Thyroid gland (tissue), 4 donors: ENCODE results near the gene IGF2BP3. TPM values are rescaled to one million over a fixed set of nuclear protein-coding genes. Genes with fewer than 3 reads are reported as not detected.

Experiments
- DNase-seq, 2 donors: peaks; one replicate each; pipeline ENCODE4 v3.0.0-alpha.2; 2019
- H3K27ac ChIP-seq, 3 donors: fragments of 200-600 bp; sonication (generic); 1 replicate in 2 of 3; 2 replicates in 1 of 3; pipeline ENCODE4 v1.5.1; 2016 to 2019; ENCODE audit warnings: mild to moderate bottlenecking in 1 of 3, moderate library complexity in 1 of 3
- H3K27me3 ChIP-seq: fragments of 200-600 bp; sonication (generic); one replicate; pipeline ENCODE4 v1.5.1; 2019
- H3K36me3 ChIP-seq, 2 donors: fragments of 200-600 bp; sonication (generic); one replicate each; pipeline ENCODE4 v1.5.1; 2016 to 2019
- H3K4me1 ChIP-seq, 2 donors: fragments of 200-600 bp; sonication (generic); one replicate each; pipeline ENCODE4 v1.5.1; 2017 to 2019
- H3K4me3 ChIP-seq, 3 donors: fragments of 200-600 bp; sonication (generic); replicated peaks in 1 of 3; 1 replicate in 2 of 3; 2 replicates in 1 of 3; pipeline ENCODE4 v1.5.1; 2016; ENCODE audit warnings: mild to moderate bottlenecking in 1 of 3
- H3K9me3 ChIP-seq: fragments of 200-600 bp; sonication (generic); one replicate; pipeline ENCODE4 v1.5.1; 2017
- POLR2A ChIP-seq, 2 donors: fragments of 450-650 bp; IDR thresholded peaks; one replicate each; pipeline ENCODE4 v1.6.1; 2017; ENCODE audit warnings: antibody characterized with exemption in 2 of 2, mild to moderate bottlenecking in 2 of 2, moderate library complexity in 1 of 2
- WGBS, 2 donors: methylation state at CpG; one replicate each; pipeline ENCODE4 v1.1.5; 2017; 5-methylcytosine and 5-hydroxymethylcytosine counted together
- intact Hi-C: fragments of 100-400 bp; cut with DNase I; formaldehyde crosslinking; loops from one replicate; pipeline ENCODE4 v1.15.1; 2023
- total RNA-seq, 4 donors: library from RNA; depleted of rRNA; stranded (reverse); fragments of >200 nt; gene quantifications; one replicate each; pipeline ENCODE4 v1.2.3, GENCODE V29; 2016
- TF ChIP-seq, protein P1 (sequence below), 6 experiments: fragments of 200-600 bp in 3 of 6; fragments of 450-650 bp in 3 of 6; sonication (generic) in 3 of 6; IDR thresholded peaks; one replicate each; pipeline ENCODE4 v1.5.1; 2016 to 2019; ENCODE audit warnings: antibody characterized with exemption in 6 of 6, mild to moderate bottlenecking in 2 of 6, inconsistent platforms in 1 of 6, moderate library complexity in 1 of 6

Gene IGF2BP3
- total RNA-seq, 4 donors from 2014 or later = 0.67 to 5.2 (median 3.4) TPM

DNA sequence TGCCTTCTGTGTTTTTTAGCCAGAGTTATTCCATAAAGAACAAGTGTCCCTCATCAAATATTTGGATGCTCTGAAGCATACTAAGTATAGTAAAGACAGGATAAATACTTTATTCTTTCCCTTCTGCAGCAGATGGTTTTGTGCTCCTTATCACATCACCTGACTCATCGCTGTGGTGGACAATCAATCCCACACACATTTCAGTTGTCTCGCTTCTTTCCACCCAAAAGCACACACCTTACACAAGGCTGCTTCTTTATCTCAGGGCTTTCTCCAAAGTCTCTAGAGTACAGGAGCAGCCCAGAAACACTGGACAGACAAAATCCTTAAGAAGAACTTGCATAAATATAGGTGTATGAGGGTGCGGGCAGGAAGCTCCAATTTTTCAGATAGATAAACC, 43.4 kb downstream of the IGF2BP3 start:
- intact Hi-C loops = no loop called here
- Histone ChIP-seq H3K27ac (no peak overlapping the region), H3K4me1 (no peaks in the 10 kb centered on the region), H3K36me3 (no peaks in the 10 kb centered on the region), H3K4me3 (no peak overlapping the region), H3K9me3 (no peaks in the 10 kb centered on the region), H3K27me3 (no peaks in the 10 kb centered on the region)
- no peak for TF ChIP-seq POLR2A (IDR thresholded peaks at IDR 0.05)
- TF ChIP-seq, protein P1, sequence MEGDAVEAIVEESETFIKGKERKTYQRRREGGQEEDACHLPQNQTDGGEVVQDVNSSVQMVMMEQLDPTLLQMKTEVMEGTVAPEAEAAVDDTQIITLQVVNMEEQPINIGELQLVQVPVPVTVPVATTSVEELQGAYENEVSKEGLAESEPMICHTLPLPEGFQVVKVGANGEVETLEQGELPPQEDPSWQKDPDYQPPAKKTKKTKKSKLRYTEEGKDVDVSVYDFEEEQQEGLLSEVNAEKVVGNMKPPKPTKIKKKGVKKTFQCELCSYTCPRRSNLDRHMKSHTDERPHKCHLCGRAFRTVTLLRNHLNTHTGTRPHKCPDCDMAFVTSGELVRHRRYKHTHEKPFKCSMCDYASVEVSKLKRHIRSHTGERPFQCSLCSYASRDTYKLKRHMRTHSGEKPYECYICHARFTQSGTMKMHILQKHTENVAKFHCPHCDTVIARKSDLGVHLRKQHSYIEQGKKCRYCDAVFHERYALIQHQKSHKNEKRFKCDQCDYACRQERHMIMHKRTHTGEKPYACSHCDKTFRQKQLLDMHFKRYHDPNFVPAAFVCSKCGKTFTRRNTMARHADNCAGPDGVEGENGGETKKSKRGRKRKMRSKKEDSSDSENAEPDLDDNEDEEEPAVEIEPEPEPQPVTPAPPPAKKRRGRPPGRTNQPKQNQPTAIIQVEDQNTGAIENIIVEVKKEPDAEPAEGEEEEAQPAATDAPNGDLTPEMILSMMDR (IDR thresholded peaks at IDR 0.05) = no peak
- DNase-seq = no peak
- 97 to 98% methylated on average over 3 of the region's 3 CpGs for WGBS, 2 donors

DNA sequence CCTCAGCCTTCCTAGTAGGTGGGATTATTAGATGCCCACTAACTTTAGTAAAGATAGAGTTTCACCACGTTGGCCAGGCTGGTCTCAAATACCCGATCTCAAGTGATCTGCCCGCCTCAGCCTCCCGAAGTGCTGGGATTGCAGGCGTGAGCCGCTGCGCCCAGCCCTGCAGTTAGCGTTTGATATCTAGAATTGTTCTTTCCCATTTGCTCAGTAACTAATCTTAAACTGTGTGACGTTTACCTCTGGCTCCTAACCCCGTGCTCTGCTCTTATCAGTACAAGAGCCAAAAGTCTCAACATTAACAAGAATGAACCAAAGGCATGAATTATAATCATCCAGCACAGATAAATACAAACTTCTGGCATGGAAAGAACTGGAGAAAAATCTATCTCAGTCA, 47.4 kb downstream of the IGF2BP3 start:
- Histone ChIP-seq H3K36me3 (no peaks in the 10 kb centered on the region), H3K4me1 (peaks cover 0 to 5% of the 10 kb centered on the region in 2 donors), H3K4me3 (no peak overlapping the region), H3K27ac (no peak overlapping the region), H3K27me3 (no peaks in the 10 kb centered on the region), H3K9me3 (no peaks in the 10 kb centered on the region)
- WGBS, 2 donors = 74 to 80% methylated on average over 10 of the region's 10 CpGs
- intact Hi-C loops = no loop called here
- TF ChIP-seq POLR2A (IDR thresholded peaks at IDR 0.05) = no peak
- TF ChIP-seq, protein P1 (IDR thresholded peaks at IDR 0.05) = no peak
- no peak for DNase-seq

DNA sequence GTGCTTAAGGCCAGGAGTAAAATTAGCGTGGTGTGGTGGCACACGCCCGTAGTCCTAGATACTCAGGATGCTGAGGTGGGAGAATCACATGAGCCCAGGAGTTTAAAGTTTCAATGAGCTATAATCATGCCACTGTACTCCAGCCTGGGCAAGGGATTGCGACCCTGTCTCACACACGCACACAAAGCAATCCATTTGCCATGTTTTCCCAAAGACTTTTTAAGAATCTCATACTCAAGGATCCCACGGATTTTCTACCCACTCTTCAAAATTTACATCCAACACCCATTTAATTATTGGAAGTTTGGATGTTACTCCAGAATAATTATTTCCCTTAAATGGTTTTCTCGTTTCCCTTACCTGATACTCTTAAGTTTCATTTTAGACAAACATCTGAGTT, 47.9 kb downstream of the IGF2BP3 start:
- TF ChIP-seq, protein P1 (IDR thresholded peaks at IDR 0.05) = no peak
- no peak for TF ChIP-seq POLR2A (IDR thresholded peaks at IDR 0.05)
- WGBS, 2 donors = 70 to 78% methylated on average over 7 of the region's 7 CpGs
- H3K36me3 ChIP-seq = no peaks in the 10 kb centered on the region
- H3K4me3 ChIP-seq = no peak overlapping the region
- no peaks in the 10 kb centered on the region for H3K9me3 ChIP-seq
- no peak overlapping the region for H3K27ac ChIP-seq
- H3K27me3 ChIP-seq = no peaks in the 10 kb centered on the region
- peaks cover 0 to 5% of the 10 kb centered on the region in 2 donors for H3K4me1 ChIP-seq
- intact Hi-C loops = no loop called here
- DNase-seq = no peak

DNA sequence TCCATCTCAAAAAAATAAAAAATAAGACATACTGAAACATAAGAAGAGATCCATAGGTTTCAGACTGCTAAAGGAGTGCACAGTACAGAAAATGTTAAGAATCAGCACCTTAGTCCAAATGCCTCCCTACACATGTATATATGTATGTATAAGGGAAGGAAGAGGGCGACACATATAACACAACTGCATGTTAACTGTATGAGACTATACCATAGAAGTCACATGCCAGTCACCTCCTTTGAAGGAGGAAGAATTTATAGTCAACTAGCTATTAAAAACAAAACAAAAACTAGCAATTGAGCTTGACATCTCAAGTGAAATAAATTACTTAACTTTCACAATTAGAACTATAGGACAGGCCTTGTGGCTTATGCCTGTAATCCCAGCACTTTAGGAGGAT, 50.4 kb downstream of the IGF2BP3 start:
- Histone ChIP-seq H3K27ac (no peak overlapping the region), H3K36me3 (no peaks in the 10 kb centered on the region), H3K9me3 (no peaks in the 10 kb centered on the region), H3K27me3 (no peaks in the 10 kb centered on the region), H3K4me1 (peaks cover 0 to 5% of the 10 kb centered on the region in 2 donors), H3K4me3 (no peak overlapping the region)
- no peak for DNase-seq
- TF ChIP-seq POLR2A (IDR thresholded peaks at IDR 0.05) = no peak
- intact Hi-C loops = no loop called here
- 96 to 97% methylated on average over 1 of the region's 1 CpG for WGBS, 2 donors

DNA sequence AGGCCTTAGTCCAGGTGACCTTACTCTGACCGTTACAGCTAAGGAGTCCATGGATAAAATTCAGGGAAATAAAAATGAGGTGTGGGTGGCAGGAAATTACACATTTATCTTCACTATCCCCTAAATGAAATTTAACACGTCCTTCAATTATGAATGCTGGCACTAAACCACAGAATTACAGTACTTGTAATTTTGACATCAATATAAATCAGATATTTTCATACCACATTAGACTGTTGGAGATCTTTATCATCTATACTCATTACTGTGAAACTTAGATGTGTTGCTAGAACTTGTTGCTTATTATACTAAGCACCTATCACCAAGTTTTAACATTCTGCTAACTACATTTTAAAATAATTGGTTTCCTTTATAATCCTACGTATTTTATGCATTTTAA, 51.1 kb downstream of the IGF2BP3 start:
- Histone ChIP-seq H3K27ac (no peak overlapping the region), H3K4me1 (peaks cover 0 to 5% of the 10 kb centered on the region in 2 donors), H3K4me3 (no peak overlapping the region), H3K9me3 (no peaks in the 10 kb centered on the region), H3K36me3 (no peaks in the 10 kb centered on the region), H3K27me3 (no peaks in the 10 kb centered on the region)
- TF ChIP-seq POLR2A (IDR thresholded peaks at IDR 0.05) = no peak
- TF ChIP-seq, protein P1 (IDR thresholded peaks at IDR 0.05) = no peak
- WGBS, 2 donors = 84 to 88% methylated on average over 3 of the region's 3 CpGs
- intact Hi-C loops = no loop called here
- DNase-seq = no peak

DNA sequence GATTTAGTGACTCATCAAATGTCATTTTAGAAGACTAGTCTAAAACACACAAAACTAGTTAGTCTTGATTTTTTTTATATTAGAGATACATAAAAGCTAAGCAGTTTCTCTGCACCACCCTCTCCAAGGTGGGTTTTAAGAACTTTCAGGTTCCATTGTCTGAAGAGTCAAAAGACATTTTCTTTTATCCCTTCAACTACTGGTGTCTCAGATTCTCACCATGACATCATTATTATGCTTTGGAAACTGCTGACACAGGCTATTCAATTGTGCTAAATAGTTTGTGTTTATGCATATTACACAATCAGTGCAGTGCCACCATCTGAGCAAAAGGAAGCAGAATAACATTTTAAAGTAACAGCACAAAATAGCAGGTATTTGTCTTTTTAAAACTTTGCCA, 52.2 kb downstream of the IGF2BP3 start:
- H3K9me3 ChIP-seq = no peaks in the 10 kb centered on the region
- no peaks in the 10 kb centered on the region for H3K36me3 ChIP-seq
- intact Hi-C loops = no loop called here
- TF ChIP-seq, protein P1 (IDR thresholded peaks at IDR 0.05) = no peak
- TF ChIP-seq POLR2A (IDR thresholded peaks at IDR 0.05) = no peak
- H3K4me3 ChIP-seq = no peak overlapping the region
- H3K27me3 ChIP-seq = no peaks in the 10 kb centered on the region
- no peak for DNase-seq
- peaks cover 0 to 5% of the 10 kb centered on the region in 2 donors for H3K4me1 ChIP-seq
- no peak overlapping the region for H3K27ac ChIP-seq
